Measurements from ENCODE around the gene PPM1H.
"Not testable (repeated sequence)": the region's sequence is repeated elsewhere in the genome, so short reads cannot be mapped to it uniquely, and the experiment has no call there.

Gene PPM1H

DNA sequence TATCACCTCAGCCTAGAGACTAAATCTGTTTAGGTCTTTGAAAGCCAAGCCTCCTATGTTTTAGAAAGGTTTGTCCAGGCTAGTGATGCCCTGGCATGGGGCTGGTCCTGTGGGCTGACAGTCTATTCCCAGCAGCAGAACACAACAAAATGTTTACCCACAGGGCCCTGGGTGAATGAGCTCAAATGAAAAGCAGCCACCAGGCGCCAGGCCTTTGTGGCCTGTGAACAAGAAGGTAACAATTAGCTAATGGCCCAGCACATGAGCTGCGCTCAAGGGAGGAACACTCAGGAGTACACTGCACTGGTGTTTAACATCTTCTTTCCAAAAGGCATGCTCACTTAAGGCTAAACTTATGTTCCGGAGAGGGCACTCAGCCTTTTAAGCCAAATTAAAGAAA lies 266.2 kb downstream of the PPM1H start:
- DNase-seq = no peak

DNA sequence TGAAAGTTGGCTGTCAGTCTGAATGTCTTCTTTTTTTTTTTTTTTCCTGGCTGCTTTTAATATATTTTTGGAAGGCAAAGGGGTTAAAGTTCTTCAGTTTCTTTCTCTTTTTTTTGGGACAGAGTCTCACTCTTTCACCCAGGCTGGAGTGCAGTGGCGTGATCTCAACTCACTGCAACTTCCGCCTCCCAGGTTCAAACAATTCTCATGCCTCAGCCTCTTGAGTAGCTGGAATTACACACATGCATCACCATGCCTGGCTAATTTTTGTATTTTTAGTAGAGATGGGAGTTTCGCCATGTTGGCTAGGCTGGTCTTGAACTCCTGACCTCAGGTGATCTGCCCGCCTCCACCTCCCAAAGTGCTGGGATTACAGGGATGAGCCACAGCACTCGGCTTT lies 270.0 kb downstream of the PPM1H start:
- not testable (repeated sequence) for DNase-seq

DNA sequence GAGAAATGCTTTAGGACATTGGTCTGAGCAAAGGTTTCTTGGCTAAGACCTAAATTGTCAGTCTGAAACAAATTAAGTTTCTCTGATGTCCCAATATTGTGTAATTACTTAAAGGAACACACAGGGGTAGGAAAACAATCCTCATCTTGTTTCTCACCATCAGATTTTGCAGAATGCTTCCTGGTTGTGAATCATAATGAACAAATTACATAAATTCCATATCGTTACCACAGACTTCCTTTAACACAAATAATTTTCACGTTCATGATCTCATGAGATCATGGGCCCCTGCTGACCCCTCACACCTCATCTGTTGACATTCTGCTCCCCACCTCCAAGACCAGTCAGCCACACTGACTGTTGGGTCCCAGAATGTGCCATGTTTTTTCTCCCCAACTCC lies 274.2 kb downstream of the PPM1H start:
- no peak for DNase-seq

DNA sequence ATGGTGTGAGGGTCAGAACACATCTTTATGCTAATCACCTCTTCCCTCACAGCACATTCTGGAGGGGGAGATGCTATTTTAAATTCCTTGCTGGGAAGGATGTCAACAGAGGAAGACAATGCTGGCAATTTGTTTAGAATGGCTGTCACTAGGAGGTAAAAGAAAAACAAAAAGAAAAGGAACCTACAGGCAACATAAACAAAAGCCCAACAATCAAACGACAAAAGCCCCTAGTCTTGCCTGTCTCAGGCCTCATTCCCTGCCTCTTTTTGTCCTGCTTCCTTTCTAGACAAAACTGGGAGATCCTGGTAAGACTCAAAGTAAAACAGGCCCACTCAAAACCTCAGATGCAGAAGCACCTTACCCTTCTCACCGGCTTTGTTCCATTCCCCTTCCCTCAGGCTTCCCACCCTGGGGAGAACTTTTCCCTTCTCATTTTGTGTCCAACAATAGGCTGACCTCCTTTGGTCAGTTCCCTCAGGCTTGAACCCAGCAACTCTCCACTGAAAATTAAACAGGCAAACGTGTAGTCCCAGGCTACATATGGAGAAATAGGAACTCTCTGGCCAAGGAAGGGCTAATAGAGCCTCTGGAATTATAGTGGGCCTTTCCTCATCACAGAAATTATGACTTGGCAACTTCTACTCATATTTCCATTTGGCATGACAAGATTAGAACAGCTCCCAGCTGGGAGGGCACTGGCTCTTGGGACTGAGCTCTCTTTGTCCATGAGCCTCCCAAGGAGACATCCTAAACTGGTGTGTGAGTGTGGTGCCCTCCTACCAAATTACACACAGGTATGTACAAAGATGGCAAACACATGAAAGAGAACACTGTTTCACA lies 275.3 kb downstream of the PPM1H start:
- no peak for DNase-seq

DNA sequence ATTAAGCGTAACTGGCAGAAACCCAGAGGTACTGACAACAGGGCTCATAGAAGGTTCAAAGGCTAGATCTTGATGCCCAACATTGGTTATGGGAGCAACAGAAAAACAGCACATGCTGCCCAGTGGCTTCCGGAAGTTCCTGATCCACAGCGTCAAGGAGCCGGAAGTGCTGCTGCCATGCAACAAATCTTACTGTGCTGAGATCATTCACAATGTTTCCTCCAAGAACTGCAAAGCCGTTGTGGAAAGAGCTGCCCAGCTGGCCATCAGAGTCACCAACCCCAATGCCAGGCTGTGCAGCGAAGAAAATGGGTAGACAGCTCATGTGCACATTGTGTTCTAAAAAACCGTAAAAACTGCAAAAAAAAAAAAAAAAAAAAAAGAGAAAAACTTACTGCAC lies 276.0 kb downstream of the PPM1H start:
- DNase-seq = no peak

DNA sequence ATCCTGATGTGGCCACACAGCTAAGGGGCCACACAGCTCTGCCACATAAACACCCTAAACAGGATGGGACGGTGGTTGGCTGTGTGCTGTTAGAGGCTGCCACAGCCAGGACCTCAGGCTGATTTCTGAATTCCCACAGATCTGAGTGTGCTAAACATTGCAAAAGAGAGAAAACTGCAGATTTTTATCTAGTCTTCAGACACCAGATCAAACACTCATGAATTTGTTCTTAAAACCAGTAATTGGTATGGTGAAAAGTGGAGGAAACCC lies 277.7 kb downstream of the PPM1H start:
- no peak for DNase-seq

DNA sequence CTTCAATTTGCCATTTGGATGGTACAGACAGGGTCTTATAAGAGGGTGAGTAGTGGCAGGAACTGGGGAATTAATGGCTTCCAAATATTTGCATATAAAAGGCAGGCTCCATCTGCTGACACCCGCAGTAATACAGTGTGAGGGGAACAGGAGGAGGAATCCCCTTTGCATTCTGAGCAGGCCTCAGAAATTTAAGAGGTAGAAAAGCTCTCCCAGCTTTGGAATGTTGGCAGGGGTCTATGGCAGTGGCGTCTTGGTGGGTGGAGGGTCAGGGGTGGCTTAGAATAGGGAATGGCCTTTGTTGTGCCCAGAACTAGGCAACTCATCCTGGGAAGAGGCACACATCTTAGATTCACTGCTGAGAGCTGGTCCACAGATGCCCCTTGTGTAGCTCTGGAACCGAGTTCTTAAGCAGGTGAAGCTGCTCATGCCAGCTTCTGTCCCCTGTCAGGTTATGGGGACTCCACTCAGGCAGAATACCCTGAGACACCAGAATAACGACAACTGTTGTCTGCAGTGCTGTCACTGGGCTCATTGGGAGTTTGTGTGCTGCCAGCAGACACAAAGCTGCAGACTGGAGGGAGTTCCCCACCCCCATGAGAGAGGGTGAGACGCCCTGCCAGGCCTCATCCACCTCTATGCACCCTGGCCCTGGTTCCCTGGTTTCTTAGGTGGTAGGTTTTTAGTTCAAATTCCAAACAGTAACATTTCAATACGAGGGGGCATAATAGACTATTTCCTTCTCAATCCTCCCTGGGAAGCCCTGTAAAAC lies 278.2 kb downstream of the PPM1H start:
- DNase-seq = no peak

DNA sequence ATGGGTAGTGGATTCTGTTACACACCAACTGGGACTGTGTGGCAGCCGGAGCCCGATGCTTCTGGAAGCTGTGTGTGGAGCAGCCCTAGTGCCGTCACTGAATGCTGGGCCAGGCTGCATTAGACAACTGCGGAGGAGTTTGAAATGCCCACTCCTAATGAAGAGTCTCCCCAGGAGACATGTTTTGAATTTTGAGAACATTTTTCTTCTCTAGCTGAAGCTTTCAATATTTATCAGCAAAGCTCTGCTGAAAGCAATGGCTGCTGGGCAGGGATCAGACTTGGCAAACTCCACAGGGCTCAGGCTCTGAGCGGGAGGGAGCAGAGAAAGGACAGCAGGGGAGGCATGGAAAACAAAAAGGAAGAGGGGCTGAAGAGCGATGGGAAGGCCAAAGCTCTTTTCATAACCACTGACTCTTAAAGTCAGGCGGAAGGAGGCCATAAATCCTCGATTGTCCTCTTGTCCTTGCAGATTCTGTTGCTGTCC lies 279.2 kb downstream of the PPM1H start:
- no peak for DNase-seq

DNA sequence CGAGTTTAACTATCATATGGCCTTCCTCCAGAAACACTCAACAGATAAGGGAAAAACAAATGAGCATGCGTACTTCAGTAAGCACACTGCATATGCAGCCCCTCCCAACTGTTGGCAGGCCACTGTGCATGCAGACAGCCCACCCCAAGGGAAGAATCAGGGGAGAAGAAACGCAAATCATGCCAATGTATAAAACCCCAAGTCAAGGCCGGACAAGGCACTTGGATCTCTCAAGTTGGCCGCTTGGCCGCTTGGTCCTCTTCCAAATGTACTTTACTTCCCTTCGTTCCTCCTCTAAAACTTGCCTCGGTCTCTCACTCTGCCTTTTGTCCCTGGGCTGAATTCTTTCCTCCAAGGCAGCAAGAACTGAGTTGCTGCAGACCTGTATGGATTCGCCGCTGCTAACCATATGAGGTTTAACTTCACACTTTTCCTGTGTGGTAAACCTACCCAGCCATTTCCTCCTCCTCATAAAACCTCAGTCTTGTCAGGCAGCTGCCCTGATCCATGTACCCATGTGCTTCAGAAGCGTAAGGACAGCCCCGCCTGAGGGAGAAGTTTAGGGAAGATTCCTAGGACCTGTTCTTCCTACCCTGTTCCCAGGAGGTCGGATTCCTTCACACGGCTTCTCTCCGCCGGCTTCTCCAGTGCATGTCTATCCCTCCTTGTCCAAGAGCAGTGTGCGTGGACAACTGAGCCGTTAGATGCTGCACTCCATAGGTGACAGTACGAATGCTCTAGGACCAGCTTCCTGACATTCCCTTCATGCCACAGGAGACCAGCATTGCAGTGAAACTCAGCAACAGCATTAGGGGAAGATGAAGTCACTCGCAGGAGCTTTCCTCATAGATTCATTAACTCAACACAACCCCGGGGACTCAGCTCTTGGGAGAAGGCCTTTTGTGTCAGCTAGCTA lies 280.4 kb downstream of the PPM1H start:
- DNase-seq = no peak

DNA sequence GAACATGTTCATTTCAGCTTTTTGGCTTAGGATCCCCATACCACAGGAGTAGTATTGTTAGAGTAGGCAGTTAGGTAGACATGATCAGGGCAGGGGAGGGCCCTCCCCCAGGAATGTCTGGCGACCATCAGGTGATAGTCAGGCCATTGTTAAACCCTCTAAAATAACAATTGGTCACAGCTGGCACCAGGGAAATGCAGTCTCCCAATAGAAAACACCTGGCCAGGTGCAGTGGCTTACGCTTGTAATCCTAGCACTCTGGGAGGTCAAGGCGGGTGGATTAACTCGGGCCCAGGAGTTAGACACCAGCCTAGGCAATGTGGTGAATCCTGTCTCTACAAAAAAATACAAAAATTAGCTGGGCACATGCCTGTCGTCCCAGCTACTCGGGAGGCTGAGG lies 281.2 kb downstream of the PPM1H start:
- DNase-seq = no peak

DNA sequence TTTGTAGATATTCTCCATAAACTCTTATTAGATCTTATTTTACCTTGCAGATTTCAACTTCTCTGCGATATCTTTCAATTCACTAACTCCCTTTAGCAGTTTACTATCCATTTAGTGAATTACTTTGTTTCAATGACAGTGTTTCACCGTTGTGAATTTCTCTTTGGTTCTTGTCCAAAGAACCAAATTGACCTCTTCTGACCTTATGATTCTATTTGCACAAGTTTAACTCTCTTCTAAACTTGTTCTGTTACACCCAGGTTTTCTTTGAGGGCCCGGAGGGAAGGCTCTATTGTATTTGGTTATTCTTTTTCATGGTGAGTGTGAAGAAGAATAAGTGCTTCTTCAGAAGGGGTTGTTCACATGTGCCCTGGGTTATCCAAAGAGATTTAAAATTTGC lies 281.6 kb downstream of the PPM1H start:
- no peak for DNase-seq

DNA sequence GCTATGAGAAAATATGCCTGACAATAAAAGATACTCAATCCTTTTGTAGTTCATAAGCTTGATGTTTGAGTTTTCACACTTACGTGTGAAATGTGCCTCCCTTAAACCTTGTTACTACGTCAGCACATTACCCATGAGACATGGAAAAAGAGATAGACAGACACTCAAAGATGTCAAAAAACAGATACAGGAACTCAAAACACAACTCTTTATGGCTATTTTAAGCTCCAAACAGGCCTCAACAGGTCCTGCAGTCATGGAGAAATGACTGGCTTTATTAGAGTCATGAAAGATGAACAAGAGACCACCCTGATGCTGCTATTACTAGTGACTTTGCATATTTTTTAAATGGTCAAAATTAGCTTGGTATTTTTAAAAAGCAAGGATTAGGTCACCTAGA lies 283.8 kb downstream of the PPM1H start:
- no peak for DNase-seq

DNA sequence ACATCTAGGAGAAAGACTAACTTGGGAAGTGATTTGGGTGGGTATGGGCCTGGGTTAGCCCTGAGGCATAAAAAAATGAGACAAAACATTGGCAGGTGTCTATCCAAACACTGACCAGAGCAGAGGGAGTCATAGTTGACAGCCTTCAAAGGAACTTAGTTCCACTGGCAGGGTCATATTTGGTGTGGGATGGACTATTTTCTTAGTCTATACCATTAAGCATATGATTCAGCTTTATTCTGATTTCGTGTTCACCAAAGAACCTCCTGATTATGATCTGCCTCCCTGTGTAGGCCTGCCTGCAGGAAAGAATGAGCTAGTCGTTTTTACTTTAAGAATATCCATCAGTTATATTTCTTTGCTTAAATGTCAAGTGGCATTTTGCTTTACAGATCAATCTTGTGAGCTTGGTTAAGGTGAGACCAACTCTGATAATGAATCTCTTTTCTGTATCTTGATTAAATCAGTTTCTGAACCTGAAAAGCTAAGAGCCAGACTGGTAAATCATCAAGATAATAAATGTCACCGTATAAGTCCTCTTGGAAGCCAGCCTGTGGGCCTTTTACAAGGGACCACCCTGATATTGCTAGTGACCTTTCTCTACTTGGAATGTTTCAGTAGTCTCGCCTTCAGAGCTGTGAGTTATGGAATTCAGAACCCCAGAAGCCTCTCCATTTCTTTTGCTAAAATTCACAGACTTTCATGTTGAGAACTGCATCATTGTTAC lies 285.4 kb downstream of the PPM1H start:
- no peak for DNase-seq

DNA sequence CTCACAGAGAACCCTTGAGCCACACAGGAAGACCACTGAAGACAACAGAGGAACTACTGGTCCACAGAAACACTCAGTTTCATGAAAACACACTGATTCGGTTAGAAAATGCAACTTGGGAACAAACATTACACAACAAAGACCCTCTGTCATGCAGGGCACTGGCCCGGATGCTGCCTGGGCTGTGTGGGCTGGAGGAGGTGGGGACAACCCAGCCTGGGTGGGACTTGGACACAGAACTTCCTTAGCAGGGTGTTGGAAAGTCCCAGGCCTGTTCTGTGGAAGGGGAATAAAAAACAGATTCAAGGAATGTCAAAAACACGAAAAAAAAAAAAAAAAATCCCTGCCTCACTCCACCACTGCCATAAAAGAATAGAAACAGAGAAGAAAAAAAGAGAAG lies 287.4 kb downstream of the PPM1H start:
- no peak for DNase-seq

DNA sequence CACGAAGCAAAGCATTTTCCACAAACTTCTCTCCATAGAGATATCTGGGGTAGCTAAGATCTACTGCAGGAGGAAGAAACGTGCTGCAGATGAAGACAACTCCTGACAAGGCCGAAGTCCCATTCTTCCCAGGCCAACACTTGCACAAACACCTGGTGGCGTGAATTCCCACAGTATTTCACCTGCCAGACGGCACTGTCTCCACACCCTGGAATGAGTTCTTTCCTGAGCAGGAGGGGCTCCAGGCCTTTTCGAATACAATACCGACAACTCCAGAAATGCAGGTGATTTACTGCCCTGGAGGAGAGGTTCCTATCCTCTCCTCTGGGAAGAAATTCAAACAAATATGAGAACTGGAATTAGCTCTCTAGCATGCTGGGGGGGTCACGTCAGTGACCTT lies 288.4 kb downstream of the PPM1H start:
- DNase-seq = no peak

DNA sequence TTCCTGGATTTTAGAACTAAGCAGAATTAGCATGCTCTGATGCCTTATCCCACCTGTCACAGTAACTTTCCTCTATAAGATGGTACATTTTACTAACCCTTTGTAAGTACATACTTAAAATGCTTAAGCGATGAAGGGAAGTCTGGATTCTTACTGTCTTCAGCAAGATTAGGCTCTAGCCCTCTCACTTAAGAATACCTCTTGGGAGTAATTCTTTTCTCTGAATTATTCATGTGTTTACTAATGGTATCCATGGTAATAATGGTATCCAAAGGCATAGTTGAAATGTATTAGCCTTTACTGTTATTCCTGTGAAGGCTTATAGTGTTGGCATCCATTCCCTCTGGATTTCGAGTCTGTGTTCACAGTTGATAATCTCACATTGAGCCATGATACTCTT lies 291.5 kb downstream of the PPM1H start:
- no peak for DNase-seq

DNA sequence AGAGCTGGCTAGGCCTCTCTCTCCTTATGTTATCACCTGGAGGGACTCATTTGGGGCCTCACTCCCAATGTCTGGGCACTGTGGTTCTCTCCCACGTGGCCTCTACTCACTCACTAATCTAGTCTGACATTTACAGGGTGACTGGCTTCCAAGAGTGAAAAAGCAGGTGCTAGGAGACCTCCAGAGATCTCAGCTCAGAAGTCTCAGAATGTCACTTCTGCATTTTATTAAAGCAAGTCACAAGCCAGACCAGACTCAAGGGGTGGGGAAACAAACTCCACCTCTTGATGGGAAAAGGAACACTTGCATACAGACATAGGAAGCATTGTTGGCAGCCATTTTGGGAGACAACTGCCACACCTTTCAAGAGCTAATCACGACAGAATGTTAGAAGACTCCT lies 292.5 kb downstream of the PPM1H start:
- no peak for DNase-seq

DNA sequence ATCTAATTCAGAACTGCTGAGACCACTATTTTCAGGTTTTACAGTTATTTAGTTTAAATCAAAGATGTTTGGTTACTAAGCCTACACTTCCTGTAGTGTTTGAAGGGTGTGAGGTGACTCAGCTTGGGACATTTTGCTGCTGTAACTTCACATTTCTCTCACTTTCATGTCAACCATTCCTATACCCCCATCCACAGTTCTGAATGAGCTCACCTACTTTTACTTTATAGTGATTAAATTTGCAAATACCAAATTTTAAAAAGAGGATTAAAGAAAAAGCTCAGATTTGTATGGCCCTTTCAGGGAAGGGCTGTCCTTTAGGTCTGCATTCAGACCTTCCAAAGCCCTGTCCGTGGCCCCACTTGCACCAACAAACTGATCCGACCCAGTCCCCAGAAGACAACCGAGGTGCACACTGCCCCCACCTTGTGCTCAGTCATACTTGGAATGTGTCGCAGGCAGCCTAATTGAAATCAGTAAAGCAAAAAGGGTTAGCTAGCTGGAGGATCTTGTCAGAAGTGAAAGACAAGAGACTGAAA lies 294.0 kb downstream of the PPM1H start:
- DNase-seq = no peak

DNA sequence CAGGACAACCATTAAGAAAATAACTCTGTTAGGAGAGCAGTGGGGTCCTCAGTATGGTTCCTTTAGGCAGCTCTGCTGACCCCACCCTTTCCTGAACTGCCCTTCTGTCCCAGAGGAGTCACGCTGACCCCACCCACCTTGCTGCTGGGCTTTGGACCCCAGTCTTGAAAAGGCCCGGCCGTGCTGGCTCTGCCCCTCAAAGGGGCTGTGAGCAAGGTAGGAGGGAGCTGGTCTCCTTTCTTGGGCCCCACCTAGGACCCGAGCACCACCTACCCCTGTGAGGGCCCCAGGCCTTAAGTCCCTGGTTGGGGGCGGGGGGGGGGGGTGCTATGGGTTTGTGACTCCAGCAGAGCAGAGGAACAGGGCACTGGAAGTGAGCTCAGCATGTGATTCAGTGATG lies 297.3 kb downstream of the PPM1H start:
- no peak for DNase-seq

DNA sequence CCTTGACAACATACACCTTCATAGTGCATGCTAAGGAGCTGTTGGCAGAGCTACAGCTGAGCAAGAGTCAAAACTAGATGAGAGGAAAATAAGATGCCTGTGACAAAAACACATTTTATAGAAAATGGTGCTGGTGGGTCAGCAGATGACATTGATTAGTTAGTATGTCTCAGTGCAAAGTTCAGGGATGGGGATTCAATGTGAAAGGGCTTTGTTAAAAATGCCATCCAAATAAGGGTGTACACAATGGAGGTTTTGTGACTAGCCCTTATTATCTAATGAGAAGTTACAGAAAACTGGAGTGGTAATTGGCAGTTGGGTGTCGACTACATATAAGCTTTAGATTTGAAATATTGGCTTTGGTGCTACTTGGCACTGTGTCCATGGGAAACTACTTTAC lies 299.3 kb downstream of the PPM1H start:
- no peak for DNase-seq

DNA sequence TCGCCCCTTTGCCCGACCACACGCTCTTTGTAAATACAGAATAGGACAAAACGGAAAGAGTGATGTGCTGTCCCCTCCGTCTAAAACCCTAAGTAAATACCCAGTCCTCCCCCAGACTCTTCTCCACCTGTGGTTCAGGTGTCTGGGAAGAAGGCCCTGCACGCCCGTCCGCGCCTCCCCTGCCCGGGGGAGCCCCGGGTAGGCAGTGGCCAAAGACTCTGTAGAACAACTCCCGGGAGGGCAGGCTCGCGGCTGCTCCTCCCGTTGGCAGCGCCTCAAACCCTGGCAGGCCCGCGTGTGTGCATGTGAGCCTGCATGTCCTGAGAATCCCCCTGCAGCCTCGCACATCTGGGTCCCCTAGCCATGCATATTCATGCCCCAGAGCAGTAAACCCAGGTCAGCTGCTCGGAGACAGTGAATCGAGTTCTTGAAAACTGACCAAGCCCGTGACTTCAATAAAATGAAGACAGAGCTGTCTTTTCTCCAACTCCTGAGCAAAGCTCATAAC lies 302.5 kb downstream of the PPM1H start:
- no peak for DNase-seq

Data from CD4-positive, alpha-beta T cell treated with Interleukin-15 for 1 hour (primary cell).